Effector memory CD4-positive, alpha-beta T cell (primary cell): Measurements from ENCODE around the gene EID3.

Experiments used
- DNase-seq, 3 donors: peaks; one replicate each; pipeline ENCODE4 v3.0.0-alpha.2; 2020
- H3K27ac ChIP-seq: 2 replicates; pipeline ENCODE4 v1.7.0; 2013; ENCODE audit warnings: mild to moderate bottlenecking, low read length, moderate library complexity; ENCODE audit not compliant: insufficient read depth, poor library complexity, severe bottlenecking
- H3K27me3 ChIP-seq: replicated peaks from 2 replicates; pipeline ENCODE4 v1.7.0; 2013; ENCODE audit warnings: mild to moderate bottlenecking, low read length; ENCODE audit not compliant: insufficient read depth, control insufficient read depth, poor library complexity, severe bottlenecking
- H3K36me3 ChIP-seq: 2 replicates; pipeline ENCODE4 v1.7.0; 2013; ENCODE audit warnings: mild to moderate bottlenecking, low read length, moderate library complexity; ENCODE audit not compliant: control insufficient read depth, insufficient read depth
- H3K4me1 ChIP-seq: 2 replicates; pipeline ENCODE4 v1.7.0; 2013; ENCODE audit warnings: low read length, mild to moderate bottlenecking; ENCODE audit not compliant: control insufficient read depth, insufficient read depth, poor library complexity, severe bottlenecking
- H3K4me3 ChIP-seq: 2 replicates; pipeline ENCODE4 v1.7.0; 2013; ENCODE audit warnings: low read length, low read depth, mild to moderate bottlenecking; ENCODE audit not compliant: insufficient read depth, poor library complexity, severe bottlenecking
- H3K9me3 ChIP-seq: 2 replicates; pipeline ENCODE4 v1.7.0; 2013; ENCODE audit warnings: mild to moderate bottlenecking, low read length, moderate library complexity; ENCODE audit not compliant: control insufficient read depth

EID3 gene

GRCh38 chr12:104336115-104336514 lies 32.6 kb downstream of the EID3 start:
- Histone ChIP-seq H3K4me3 (no peak overlapping the region), H3K27me3 (no peaks in the 10 kb centered on the region), H3K4me1 (no peaks in the 10 kb centered on the region), H3K27ac (no peak overlapping the region), H3K9me3 (no peaks in the 10 kb centered on the region), H3K36me3 (peaks cover 36% of the 10 kb centered on the region)
- DNase-seq, result no peak

DNA sequence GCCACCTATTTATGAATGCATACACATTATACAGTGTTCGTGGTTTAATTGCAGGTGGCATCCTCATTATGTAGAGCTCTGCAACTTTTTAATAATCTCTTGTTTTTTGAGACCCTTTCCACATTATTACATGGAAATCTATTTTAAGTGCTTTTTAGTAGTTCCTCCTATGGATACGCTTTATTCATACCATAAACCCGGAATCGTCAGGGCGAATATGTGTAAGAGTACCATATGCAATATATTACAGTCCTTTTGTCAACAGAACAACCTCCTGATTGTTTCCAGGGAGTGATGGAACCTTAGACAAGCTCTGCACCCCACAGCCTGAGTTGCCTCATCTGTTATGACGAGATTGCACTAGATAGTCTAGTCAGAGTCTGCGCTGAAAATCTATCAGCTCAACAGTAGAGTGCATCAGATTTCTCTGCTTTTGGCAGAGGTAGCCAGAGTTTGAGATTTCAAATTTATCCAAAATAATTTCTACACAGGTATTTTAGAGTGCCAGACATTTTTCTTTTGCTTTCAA lies 33.6 kb downstream of the EID3 start:
- no peak overlapping the region for H3K4me3 ChIP-seq
- no peaks in the 10 kb centered on the region for H3K4me1 ChIP-seq
- H3K27me3 ChIP-seq, result no peaks in the 10 kb centered on the region
- H3K27ac ChIP-seq, result no peak overlapping the region
- no peaks in the 10 kb centered on the region for H3K9me3 ChIP-seq
- H3K36me3 ChIP-seq, result peaks cover 44% of the 10 kb centered on the region
- no peak for DNase-seq

GRCh38 chr12:104339663-104340062 lies 36.1 kb downstream of the EID3 start:
- Histone ChIP-seq H3K27ac (no peak overlapping the region), H3K4me3 (no peak overlapping the region), H3K36me3 (peaks cover 41% of the 10 kb centered on the region), H3K4me1 (no peaks in the 10 kb centered on the region), H3K27me3 (no peaks in the 10 kb centered on the region), H3K9me3 (no peaks in the 10 kb centered on the region)
- no peak for DNase-seq

DNA sequence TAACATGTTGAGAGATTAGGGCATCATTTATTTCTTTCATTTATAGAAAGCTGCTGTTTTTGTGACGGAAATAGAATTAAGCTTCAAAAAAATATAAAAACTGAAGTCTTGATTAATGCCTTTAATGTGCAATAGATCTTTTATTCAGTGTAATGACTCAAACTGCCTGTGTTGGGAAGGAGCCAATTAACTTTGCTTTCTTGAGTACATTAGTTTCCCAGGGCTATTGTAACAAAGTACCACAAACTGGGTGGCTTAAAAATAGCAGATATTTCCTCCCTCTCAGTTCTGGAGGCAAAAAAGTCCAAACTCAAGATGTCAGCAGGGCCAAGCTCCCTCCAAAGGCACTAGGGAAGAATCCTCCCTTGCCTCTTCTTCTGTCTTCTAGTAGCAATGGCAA lies 36.6 kb downstream of the EID3 start:
- DNase-seq, result no peak
- Histone ChIP-seq H3K36me3 (peaks cover 37% of the 10 kb centered on the region), H3K27ac (no peak overlapping the region)

DNA sequence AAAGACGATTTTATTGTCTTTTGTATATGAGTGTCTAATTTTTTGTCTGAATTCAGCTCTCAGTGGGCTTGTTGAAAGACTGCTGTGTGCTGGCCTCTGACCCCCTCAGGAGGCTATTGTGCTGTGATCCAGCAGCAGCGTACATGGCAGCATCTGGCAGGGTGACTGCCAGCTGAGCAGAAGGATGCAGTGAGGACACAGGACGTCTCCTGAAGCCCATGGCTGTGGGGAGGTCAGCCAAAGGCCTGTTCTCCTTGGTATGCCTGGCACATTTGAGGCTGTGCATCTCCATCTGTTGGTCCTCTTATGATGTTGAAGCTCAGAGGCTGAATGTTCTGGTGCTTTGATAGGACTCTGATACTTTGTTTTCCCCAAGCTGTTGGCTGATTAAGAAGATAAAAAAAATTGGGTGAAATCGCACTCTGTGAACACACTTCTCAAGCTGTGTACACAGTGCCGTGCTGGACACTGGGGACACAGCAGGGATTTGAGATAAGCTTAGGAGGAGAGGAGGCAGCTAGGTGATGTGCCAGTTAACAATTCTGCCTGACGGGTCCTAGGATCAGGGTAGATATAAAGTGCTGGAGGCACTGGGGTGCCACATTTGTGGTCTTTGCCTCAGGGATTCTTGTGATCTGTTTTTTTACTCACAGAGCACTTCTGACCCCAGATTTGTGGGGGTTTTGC lies 37.5 kb downstream of the EID3 start:
- Histone ChIP-seq H3K27me3 (no peaks in the 10 kb centered on the region), H3K4me1 (no peaks in the 10 kb centered on the region), H3K36me3 (peaks cover 37% of the 10 kb centered on the region), H3K9me3 (no peaks in the 10 kb centered on the region), H3K27ac (no peak overlapping the region), H3K4me3 (no peak overlapping the region)
- no peak for DNase-seq

More for the DNA sequence above, 36.6 kb downstream of the EID3 start:
- H3K9me3 ChIP-seq, result no peaks in the 10 kb centered on the region
- H3K4me3 ChIP-seq, result no peak overlapping the region
- no peaks in the 10 kb centered on the region for H3K27me3 ChIP-seq
- no peaks in the 10 kb centered on the region for H3K4me1 ChIP-seq

- H3K36me3 ChIP-seq, result peaks cover 37% of the 10 kb centered on the region
- H3K27me3 ChIP-seq, result no peaks in the 10 kb centered on the region
- no peaks in the 10 kb centered on the region for H3K4me1 ChIP-seq
- H3K4me3 ChIP-seq, result no peak overlapping the region
- no peaks in the 10 kb centered on the region for H3K9me3 ChIP-seq
- H3K27ac ChIP-seq, result no peak overlapping the region
- DNase-seq, result no peak
Measured at GRCh38 chr12:104342147-104342546, 38.6 kb downstream of the EID3 start.

DNA sequence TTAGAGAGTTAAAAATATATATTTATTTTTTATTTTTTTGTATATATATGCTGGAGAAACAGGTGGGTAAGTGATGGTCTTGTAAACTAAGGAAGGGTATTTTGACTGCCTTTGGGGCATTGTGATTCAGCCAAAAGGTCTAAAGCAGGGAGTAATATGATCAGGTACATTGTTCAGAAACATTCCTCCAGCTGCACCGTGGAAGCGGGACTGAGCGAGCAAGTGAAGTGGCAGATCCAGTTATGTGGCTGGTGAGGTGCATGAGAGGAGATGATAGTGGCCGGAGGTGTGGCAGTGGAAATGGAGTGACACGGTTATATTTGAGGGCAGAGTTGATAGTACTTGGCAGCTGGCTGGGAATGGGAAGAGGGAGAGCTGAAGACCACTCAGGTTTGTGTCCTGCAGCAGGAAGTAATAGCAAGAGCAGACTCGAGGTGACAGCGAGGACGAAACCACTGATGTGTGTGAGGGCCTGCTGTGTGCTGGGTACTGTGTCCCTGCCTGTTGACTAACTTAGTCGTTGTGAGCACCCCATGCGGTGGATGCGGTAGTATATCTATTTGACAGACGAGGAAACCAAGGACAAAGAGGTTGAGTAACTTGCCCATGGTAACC lies 39.2 kb downstream of the EID3 start:
- Histone ChIP-seq H3K4me1 (no peaks in the 10 kb centered on the region), H3K27ac (no peak overlapping the region), H3K27me3 (no peaks in the 10 kb centered on the region), H3K4me3 (no peak overlapping the region), H3K9me3 (no peaks in the 10 kb centered on the region), H3K36me3 (peaks cover 37% of the 10 kb centered on the region)
- no peak for DNase-seq

- no peak overlapping the region for H3K4me3 ChIP-seq
- peaks cover 40% of the 10 kb centered on the region for H3K36me3 ChIP-seq
- H3K27ac ChIP-seq, result no peak overlapping the region
- H3K27me3 ChIP-seq, result no peaks in the 10 kb centered on the region
- DNase-seq, result no peak
- H3K9me3 ChIP-seq, result no peaks in the 10 kb centered on the region
- no peaks in the 10 kb centered on the region for H3K4me1 ChIP-seq
Measured at GRCh38 chr12:104344682-104345081, 41.1 kb downstream of the EID3 start.

DNA sequence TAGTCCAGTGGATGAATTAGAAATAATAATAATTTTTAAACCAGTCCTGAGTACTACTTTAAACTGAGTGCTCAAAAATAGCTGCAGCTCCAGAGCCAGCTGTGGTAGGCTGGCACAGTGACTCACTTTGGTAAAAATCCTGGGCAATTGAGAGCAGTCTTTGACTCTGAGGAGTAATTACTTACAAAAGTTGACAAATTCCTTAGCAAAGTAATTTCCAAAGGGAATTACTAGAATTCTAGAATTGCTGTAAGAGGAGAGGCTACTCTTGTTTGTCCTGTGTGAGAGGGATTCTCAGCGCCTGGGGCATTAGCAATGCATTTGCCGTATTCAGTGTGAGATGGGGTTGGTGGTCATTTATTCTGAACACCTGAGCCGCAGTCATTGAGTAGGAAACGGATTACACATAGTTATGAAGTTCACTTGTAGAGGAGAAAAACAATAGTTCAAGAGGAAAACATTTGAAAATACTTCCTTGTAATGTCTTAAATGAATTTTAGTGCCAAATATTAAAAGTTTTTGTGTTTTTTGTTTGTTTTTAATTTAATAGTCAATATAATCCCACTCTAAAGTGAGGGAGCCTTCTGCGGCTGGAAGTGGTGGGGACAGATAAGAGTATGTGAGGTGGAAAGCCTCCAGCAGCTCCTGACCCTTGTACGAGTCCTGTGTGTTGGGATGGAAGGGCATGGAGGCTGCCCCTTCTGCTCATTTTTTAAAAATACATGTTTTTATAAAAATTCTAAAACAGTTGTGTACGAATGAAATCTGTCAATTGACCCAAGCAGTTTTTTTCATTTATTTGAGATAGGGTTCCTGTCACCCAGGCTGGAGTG lies 41.9 kb downstream of the EID3 start:
- no peak overlapping the region for H3K4me3 ChIP-seq
- H3K9me3 ChIP-seq, result no peaks in the 10 kb centered on the region
- no peaks in the 10 kb centered on the region for H3K4me1 ChIP-seq
- H3K36me3 ChIP-seq, result peaks cover 42% of the 10 kb centered on the region
- no peaks in the 10 kb centered on the region for H3K27me3 ChIP-seq
- no peak overlapping the region for H3K27ac ChIP-seq
- no peak for DNase-seq
